GM06990 (cell line): Measurements from ENCODE around the gene SERPINA3.

ENCODE experiments used
- DNase-seq: peaks from one replicate; pipeline ENCODE4 v3.0.0-alpha.2; 2011; ENCODE audit not compliant: insufficient read length; ENCODE audit errors: extremely low read depth
- H3K27me3 ChIP-seq: replicated peaks from 2 replicates; pipeline ENCODE4 v1.6.0; 2011; ENCODE audit warnings: low read length; ENCODE audit not compliant: control insufficient read depth, insufficient read depth
- H3K36me3 ChIP-seq: 2 replicates; pipeline ENCODE4 v1.5.1; 2011; ENCODE audit warnings: low read length; ENCODE audit not compliant: control insufficient read depth, insufficient read depth
- H3K4me3 ChIP-seq: replicated peaks from 2 replicates; pipeline ENCODE4 v1.5.1; 2011; ENCODE audit warnings: low read depth, mild to moderate bottlenecking, control low read depth, low read length
- CTCF ChIP-seq: IDR thresholded peaks from 2 replicates; pipeline ENCODE4 v1.5.1; 2011; ENCODE audit warnings: low read length, control low read depth, mild to moderate bottlenecking, inconsistent platforms; ENCODE audit not compliant: insufficient read depth, poor library complexity, severe bottlenecking

SERPINA3 gene

GRCh38 chr14:94630396-94630795 is 18.2 kb downstream of the SERPINA3 start:
- Histone ChIP-seq H3K36me3 (no peaks in the 10 kb centered on the region), H3K4me3 (no peak overlapping the region), H3K27me3 (no peaks in the 10 kb centered on the region; the same call in none of the 2 replicates)
- no peak for DNase-seq
- TF ChIP-seq CTCF, result no peak

DNA sequence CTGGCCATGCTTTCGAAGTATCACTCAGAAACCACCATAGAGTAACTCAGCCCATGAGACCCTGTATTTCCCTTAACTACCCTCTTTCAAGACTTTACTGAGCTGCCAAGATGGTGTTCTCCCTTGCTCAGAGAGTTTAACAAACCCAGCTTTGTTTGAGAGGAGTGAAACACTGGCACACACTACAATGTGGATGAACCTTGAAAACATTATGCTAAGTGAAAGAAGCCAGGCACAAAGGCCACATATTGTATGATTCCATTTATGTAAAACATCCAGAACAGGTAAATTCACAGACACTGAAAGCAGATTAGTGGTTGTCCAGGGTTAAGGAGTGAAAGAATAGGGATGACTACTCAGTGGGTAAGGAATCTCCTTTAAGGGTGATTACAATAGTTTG is 18.9 kb downstream of the SERPINA3 start:
- H3K36me3 ChIP-seq, result no peaks in the 10 kb centered on the region
- no peak for DNase-seq
- H3K27me3 ChIP-seq, result no peaks in the 10 kb centered on the region; the same call in none of the 2 replicates
- no peak overlapping the region for H3K4me3 ChIP-seq
- no peak for TF ChIP-seq CTCF

- TF ChIP-seq CTCF, result no peak
- no peaks in the 10 kb centered on the region; the same call in none of the 2 replicates for H3K27me3 ChIP-seq
- no peaks in the 10 kb centered on the region for H3K36me3 ChIP-seq
- DNase-seq, result no peak
- no peak overlapping the region for H3K4me3 ChIP-seq
Measured at GRCh38 chr14:94631536-94632304, 19.5 kb downstream of the SERPINA3 start.

DNA sequence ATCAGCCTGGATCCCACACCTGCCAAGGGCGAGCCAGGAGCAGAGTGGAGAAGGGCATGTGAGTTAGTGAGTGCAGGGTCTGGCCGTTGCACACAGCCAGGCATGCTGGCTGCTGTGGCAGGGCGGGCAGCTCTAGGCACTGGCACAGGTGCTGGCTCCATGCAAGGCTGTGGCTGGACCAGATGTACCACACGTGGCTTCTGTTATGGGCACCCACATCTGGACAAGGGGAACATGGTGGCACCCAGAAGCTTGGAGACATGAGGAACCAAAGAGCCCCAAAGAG is 20.1 kb downstream of the SERPINA3 start:
- no peak for DNase-seq
- Histone ChIP-seq H3K36me3 (no peaks in the 10 kb centered on the region), H3K4me3 (no peak overlapping the region), H3K27me3 (no peaks in the 10 kb centered on the region; the same call in none of the 2 replicates)
- no peak for TF ChIP-seq CTCF

DNA sequence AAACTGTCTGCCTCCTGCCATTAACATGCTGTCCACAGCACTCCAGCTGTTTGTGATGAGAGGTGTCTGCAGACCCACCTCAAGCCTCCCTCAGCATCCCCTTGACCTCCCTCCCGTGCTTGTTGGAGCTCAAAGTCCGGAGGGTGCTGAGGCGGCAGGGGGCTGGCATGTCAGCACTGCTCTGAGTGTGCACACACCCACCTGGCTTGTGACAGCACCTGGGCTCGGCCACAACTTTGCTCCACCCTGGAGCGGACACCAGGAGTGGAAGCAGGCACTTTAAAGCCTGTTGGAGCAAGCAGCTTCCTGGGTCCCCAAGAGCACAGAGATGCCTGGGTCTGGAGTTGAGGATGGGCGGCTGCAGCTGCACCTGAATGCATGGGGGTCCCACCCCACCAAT is 20.9 kb downstream of the SERPINA3 start:
- H3K27me3 ChIP-seq, result no peaks in the 10 kb centered on the region; the same call in none of the 2 replicates
- no peak for TF ChIP-seq CTCF
- H3K36me3 ChIP-seq, result no peaks in the 10 kb centered on the region
- no peak overlapping the region for H3K4me3 ChIP-seq
- no peak for DNase-seq

GRCh38 chr14:94635154-94635553 is 23.0 kb downstream of the SERPINA3 start:
- no peaks in the 10 kb centered on the region for H3K36me3 ChIP-seq
- no peak overlapping the region for H3K4me3 ChIP-seq
- H3K27me3 ChIP-seq, result no peaks in the 10 kb centered on the region; the same call in none of the 2 replicates
- no peak for DNase-seq
- no peak for TF ChIP-seq CTCF
